PC-9 (cell line): Measurements from ENCODE around the gene TRIP11.

Source experiments
- CTCF ChIP-seq: fragments of 200-600 bp; sonication (generic); conservative IDR thresholded peaks from 2 replicates; pipeline ENCODE4 v1.6.1; 2017; ENCODE audit warnings: mixed run types, antibody characterized with exemption, mild to moderate bottlenecking, moderate library complexity
- EZH2 ChIP-seq: fragments of 200-600 bp; sonication (generic); IDR thresholded peaks from 2 replicates; pipeline ENCODE4 v1.8.0; 2017; ENCODE audit warnings: antibody characterized with exemption, low read depth

DNA sequence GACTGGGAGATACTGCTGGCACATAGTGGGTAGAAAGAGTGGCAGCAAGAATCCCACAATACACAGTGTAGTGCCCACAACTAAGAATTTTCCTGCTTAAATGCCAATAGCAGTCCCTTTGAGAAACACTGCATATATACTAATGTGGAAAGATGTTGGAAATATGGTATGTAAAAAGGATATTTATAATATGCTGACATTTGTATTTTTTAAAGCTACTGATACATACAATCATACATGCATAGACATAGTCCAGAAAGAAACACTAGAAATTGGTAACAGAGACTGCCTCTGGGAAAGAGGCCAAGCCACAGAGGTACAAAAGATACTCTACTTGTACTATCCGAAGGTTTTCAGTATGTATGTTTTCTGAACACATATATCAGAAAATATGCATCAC is 30.3 kb downstream of the TRIP11 start:
- TF ChIP-seq CTCF = no peak
- no peak for TF ChIP-seq EZH2
